ENCODE results near the gene SMARCB1.

Gene SMARCB1

DNA sequence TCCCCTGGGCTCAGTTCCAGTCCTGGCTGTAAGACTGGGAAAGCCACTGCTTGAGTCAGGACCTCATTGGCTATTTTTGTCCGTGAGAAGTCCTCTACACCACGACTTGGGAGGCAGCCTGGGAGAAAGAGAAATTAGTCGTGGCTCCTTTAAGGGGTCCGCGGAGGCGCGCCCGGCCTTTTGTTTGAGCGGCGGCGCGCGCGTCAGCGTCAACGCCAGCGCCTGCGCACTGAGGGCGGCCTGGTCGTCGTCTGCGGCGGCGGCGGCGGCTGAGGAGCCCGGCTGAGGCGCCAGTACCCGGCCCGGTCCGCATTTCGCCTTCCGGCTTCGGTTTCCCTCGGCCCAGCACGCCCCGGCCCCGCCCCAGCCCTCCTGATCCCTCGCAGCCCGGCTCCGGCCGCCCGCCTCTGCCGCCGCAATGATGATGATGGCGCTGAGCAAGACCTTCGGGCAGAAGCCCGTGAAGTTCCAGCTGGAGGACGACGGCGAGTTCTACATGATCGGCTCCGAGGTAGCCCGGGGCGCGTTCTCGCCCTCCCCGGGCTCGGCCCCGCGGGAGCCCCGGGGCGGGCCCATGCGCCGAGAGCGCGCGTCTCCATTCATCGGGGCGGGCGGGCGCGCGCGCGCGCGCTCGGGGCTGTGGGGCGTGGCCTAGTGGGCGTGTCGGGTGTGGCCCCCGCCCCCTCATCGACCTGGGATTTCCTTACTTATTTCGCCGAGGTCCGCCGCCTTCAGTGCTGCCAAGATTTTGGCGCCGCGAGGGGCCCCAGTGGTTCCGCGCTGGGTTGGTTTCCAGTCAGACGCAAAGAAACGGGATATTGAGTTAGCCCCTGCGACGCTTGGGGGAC is at the start of gene SMARCB1:
SMARCB1 (plus strand) TSS at position 215 of the 848 bp plus-strand sequence; CDS start at position 419, 204 bp downstream.
- peak; percentile 97 for DNase-seq

DNA sequence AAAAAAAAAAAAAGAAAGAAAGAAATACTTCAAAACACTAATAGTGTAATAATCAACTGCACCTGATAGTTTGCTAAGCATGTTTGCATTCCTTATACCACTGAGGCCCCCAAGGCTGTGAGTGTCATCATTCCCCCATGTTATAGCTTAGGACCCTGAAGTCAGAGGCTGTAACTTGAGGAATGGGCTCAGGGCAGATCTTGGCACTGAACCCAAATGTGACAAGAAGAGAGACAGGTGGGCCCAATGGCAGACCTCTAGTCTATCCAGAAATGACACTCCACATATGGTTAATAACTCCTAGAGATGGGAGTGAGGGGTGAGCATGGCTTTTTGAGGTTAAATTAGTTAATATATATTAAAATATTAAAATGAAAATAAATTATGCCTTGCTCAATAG is 49.1 kb upstream of the SMARCB1 start:
- DNase-seq: no peak

DNA sequence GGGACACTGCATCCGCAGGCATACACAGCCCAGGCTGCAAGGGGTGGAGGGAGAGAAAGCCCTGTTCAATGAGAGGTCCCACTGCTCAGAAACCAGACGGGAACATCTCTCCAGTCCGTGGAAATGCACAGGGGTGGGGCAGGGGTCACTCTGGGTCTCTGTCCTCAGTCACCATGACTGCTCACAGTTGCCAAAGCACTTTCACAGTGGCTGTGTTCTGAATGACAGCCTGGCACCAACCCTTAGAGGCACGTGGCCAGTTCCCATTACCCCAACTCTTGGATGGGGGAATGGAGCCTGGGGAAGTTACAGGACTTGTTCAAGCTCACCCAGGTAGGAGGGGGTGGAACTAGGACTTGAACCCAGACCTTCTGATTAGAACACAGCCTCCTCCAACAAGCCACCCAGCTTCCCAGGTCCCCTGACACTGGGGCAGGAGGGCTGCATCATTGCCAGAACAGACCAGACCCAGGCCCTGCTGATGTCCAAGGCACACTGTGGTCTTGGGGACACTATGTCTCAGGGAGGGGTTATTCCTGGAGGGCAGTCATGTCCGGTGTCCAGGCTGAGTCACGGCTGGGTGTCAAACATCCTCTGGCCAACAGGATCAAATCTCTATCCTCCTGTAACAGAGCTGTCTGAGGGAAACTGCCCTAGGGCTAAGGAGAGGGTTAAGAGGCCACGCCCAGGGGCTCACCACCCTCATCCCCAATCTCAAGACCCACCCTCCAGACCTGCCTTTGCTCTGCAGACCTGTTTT is 44.1 kb upstream of the SMARCB1 start:
- no peak for DNase-seq

DNA sequence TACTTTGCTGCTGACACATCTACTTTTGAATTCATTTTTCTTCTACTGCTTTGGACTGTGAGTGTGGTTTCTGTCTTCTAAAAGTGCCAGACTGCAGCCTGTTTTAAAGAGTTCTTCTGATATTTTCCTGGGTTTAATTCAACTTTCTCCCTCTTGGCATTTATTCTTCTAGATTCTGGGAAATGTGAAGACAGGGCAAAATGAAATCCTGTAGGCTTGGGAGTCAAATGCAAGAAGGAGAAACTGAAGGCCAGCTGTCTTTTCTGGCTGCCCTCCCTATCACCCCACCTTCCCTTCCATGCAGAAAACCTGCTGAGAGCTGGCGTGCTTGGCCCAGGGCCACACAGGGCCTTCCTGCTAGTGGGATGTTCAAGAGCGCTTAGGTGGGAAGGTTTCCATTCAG is 43.5 kb upstream of the SMARCB1 start:
- DNase-seq: no peak

DNA sequence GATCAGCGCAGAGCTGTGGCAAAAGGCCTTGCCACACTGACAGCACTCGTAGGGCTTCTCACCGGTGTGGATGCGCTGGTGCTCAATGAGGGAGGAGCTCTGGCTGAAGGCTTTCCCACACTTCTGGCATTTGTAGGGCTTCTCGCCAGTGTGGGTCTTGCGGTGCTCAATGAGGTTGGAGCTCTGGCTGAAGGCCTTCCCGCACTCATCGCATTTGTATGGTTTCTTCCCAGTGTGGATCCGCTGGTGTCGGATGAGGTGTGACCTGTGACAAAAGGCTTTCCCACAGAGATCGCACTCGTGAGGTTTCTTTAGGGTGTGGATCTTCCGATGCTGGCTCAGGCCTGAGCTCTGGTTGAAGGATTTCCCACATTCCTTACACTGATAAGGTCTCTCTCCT is 42.8 kb upstream of the SMARCB1 start:
- no peak for DNase-seq

DNA sequence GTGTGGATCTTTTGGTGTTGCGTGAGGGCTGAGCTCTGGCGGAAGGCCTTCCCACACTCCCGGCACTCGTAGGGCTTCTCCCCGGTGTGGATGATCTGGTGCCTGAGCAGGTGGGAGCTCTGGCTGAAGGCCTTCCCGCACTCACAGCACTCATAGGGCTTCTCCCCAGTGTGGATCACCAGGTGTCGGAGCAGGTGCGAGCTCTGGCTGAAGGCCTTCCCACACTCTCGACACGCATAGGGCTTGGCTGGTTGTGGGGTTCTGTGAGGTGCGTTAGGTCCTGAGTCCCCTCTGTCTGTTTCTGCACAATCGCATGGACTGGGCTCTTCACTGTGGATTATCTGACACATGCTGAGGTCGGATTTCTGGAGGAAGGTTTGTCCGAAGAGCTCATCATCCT is 42.3 kb upstream of the SMARCB1 start:
- no peak for DNase-seq

DNA sequence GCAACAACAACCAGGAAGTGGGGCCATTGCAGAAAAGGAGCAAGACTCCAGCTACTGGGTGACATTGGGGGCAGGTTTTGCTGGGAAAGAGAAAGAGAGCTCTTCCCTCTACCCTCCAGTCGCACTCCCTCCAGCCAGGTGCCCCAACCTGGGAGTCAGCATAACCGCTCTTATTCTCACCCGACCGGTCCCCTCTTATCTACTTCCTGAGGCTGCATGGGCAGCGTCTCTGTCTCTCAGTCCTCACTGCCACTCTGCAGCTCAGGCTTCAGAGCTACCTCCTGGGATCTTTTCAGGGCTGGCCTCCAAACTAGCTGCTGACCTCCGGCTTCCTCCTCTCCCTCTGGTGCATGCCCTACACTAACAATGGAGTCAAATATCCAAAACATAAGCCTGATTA is 41.0 kb upstream of the SMARCB1 start:
- no peak for DNase-seq

DNA sequence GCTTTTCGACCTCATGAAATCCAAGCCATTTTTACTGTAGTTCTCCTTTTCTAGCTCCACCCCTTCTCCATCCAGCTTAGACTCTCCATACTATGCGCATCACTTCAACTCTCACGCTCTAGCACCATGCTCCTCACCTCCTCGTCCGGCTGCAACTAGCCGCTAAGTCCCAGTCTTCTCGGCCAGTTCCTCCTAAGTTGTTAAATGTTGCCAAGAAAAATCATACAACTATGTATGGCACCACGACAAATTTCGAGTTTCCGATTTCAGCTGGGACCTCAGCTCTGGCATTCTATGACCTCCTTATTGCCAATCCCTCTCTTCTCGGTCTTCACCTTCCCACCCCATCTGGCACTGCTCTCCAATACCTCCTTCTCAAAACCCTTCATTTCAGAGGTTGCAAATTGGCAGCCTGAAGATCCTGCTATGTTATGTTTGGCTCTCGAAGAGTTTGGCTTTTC is 36.9 kb upstream of the SMARCB1 start:
- no peak for DNase-seq

DNA sequence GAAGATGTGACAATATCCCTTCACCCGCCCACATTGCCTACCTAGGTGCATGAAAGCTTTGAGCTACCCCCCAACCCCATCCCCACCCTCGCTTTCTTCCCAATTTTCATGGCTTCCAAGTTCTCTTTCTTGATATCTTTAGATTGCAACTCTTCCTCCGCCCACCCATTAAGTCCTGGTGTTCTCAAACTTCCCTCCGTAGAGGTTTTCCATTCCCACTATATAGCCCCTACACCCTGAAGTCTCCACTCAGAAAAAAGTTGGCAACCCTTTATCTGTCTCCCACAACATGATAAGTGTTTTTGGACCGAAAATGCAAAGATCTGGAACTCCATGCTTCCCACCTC is 36.4 kb upstream of the SMARCB1 start:
- DNase-seq: no peak

DNA sequence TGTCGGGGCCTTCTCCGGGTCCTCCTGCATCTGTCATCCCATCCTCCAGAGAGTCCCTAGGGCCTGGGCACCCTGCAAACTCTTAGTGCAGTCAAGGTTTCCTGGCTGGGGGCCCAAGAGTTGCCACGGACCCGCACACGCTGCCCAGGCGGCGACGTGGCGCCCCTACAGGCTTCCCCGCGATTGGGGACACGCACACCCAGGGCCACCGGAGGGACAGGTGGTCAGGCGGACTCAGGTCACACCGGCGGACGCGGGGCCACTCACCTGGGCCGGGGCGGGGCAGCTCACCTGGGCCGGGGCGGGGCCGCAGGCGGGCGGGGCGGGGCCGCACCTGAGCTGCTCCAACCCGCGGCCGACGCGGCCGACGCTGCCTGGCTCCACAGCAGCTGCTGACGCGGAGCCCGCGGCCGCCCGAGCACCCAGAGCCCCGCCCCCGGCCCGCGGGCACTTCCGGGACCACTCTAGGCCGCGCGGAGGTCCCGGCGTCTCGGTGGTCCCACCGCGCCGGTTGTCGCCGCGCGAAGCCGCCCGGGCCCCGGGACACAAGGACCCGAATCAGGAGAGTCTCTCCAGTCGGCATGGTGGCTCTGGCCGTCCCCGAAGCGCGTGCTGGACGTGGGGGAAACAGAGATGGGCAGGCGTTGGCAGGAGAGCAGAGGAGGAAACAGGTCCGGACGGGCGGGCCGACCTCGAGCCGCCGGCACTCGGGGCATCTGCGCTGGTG is 35.9 kb upstream of the SMARCB1 start, which contains the start of gene ZNF70:
ZNF70 (minus strand) TSS at position 399 of the 727 bp plus-strand sequence. CDS start 5,972 bp downstream, outside the sequence.
- peak; percentile 94 for DNase-seq

DNA sequence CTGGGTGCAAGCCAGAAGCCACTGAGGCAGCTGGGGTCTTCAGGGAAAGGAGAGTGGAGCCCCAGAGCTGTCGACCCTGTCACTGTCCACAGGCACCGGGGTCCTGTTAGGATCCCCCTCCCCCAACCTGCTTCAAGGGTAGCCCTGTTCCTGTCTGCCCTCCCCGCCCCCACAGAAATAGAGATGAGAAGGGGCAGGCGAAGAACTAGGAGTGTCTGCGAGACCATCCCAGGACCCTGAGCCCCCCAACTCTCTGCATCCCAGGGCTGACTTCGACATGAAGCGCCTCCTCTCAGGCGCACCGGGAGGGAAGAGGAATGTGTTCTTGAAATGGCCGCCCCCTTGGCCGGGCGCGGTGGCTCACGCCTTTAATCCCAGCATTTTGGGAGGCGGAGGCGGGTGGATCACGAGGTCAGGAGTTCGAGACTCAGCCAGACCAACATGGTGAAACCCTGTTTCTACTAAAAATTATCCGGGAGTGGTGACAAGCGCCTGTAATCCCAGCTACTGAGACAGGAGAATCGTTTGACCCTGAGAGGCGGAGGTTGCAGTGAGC is 35.2 kb upstream of the SMARCB1 start:
- DNase-seq: no peak

DNA sequence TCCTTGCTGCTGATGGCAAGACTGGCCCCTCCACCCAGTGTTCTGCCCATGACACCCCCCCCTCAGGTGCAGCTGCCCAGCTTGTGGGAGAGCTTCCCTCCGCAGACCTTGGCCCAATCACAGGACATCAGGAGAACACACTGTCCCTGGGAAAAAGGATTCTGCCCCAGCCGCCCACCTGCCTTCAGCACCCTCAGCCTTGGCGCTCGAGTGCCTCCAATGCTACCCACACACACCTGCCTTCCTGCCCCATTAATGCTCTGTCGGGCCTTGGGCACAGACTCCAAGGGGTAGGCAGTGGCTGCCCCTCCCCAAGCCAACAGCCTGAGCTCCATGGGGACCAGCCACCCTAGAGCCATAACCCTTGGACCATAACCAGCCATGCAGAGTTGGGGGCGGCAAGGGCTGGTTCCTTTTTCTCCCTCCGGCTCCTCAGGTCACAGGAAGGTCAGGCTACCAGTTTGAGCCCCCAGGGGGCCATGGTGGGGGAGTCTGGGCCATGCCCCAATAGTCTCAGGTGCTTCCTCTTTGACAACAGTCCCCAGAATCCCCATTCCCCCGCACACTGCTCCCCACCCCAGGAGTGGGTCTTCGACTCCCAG is 34.6 kb upstream of the SMARCB1 start:
- DNase-seq: no peak

DNA sequence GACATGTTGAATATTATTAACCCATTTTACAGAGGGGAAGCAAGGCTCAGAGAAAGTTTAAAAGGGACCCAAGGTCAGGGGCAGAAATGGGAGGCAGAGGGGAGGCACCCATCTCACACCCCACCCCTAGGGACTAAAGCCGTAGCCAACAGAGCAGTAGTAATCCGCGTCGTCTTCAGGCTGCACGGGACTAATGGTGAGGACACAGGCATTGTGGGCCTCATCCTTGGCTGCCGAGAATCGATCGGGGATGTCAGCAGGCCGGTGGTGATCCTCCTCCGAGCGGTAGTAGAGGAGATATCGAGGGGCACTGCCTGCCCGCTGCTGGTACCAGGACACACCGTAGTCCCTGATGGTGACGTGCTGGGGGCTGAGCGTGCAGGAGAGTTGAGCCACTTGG is 34.0 kb upstream of the SMARCB1 start:
- no peak for DNase-seq

DNA sequence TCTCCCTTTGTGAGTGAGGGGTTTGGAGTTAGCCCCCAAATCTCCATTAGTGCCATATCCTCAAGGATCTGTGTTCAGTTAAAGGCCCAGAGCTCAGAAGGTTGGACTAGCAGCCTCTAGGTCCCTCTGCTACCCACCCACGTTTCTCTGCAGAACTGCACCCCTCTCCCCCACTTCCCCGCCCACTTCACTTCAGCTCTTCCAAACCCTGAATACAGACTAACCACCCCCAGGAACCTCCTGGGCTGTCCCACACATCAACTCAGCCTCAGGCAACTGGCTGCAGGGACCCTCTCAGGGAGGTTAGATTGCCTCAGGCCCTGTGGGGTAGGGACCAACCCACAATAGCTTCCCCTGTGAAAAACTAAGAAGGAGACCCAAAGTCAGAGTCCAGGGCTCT is 33.4 kb upstream of the SMARCB1 start:
- no peak for DNase-seq

DNA sequence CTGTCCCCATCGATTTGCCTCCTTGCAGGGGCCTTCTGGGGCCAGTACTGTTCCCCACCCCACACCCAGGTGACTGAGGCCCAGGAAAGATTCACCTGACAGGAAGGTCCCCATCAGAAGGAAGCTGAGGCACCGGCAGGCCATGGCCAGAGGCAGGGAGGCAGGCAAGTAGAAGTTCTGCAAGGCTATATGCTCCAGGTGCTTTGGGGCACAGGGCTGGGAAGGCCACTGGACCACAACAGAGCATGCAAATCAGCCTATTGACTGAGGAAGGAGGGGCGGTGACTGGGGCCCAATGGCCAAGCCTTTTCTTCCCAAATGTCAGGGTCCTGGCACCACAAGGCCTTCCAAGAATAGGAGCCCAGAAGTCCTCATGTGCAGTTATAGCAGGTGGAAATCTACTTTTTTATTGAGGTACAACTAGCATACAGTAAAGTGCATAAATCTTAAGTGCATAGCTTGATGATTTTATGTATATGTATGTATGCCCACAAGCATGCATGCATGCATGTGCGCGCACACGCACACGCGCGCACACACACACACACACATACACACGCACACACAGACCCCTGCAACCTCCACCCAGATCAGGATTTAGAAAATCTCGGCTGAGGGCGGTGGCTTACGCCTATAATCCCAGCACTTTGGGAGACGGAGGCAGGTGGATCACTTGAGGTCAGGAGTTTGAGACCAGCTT is 32.4 kb upstream of the SMARCB1 start, which contains the start of gene VPREB3:
VPREB3 (minus strand) TSS at position 206 of the 700 bp plus-strand sequence; CDS start at position 144, 62 bp downstream.
- DNase-seq: no peak

DNA sequence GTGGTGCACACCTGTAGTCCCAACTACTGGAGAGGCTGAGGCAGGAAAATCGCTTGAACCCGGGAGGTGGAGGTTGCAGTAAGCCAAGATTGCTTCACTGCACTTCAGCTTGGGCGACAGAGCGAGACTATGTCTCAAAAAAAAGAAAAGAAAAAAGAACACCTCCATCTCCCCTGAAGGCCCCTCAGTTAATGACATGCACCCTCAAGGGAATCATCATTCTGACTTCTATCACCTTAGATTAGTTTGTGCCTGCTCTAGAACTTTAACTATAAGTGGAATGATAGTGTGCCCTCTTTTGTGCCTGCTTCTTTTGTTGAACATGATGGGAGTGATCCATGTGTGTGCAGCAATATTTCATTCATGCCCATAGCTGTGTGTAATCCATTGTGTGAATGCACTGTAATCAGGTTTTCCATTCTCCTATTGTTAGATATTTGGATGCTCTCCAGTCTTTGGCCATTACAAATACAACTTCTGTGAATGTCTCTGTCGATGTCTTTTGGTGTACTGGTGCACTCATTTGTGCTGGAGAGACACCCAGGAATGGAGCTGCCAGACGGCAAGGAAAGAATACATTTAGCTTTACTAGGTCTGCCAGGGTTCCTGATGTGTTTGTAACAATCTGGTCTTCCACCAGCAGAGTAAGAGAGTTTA is 31.7 kb upstream of the SMARCB1 start:
- DNase-seq: no peak

DNA sequence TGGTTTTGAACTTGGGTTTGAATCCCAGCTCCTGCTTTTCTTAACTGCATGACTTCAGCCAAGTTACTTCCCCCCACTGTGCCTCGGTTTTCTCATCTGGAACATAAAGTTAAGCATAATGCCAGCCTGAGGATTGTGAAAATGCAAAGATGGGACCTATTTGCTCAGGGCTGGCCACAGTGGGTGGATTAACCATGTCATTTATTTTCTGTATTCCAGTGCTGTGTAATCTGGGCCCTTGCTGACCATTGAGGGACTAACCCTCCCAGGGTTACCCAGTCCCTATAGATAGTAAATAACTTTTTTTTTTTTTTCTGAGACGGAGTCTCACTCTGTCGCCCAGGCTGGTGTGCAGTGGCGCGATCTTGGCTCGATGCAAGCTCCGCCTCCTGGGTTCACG is 31.1 kb upstream of the SMARCB1 start:
- DNase-seq: no peak

DNA sequence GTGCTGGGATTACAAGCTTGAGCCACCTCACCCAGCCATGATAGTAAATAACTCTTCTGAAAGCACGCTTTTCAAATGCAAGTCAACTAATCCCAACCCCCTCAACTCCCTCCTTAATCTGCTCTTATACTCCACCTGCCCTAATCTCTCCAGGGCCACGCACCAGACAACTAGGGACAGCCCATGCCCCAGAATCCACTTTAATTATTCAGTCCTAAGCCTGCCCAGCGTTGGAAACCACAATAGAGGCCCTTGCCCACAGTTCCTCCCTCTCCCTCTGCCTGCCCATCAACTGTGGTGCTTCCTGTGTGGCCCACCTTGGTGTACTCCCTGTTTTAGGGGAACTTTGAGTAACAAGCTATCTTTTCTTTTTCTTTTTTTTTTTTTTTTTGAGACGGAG is 29.9 kb upstream of the SMARCB1 start:
- DNase-seq: no peak

DNA sequence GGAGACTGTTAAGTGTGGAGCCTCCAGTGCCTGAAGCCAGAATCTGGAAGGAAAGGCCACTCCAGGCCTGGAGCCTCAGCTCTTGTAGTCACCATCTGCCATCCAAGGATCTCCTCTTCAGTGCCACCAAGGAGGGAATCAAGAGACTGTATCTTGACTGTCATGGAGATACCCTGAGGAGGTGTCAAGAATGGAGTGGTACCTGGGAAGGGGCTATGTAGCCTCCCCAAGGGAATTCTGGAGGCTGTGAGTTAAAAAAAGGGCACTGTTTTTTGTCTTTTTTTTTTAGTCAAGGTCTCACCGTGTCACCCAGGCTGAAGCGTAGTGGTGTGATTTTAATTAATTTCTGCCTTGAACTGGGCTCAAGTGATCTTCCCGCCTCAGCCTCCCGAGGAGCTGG is 27.2 kb upstream of the SMARCB1 start:
- DNase-seq: no peak

DNA sequence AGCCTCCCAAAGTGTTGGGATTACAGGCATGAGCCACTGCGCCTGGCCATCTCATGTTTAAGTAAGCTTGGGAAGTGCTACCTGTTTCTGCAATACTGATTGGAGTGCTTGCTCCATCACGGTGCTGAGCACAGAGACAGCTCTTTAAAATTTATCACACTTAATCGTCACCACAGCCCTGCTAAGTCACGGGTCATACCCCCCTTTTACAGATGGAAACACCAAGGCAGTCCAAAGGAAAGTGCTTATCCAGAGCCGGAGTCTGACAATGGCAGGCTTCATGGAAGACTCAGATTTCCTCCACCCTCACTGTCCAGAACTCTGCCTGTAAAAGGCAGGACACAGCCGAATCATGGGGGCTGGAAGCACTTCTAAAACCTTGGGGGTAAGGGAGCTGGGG is 26.7 kb upstream of the SMARCB1 start:
- no peak for DNase-seq
